Brain pericyte (primary cell): ENCODE data around the gene RBM19.

ENCODE experiments used
- DNase-seq: peaks from one replicate; pipeline ENCODE4 v3.0.0-alpha.2; 2012; ENCODE audit warnings: low read depth, low spot score

Gene RBM19

GRCh38 chr12:113880988-113881962 lies 84.8 kb downstream of the RBM19 start:
- DNase-seq, result no peak

GRCh38 chr12:113880326-113880725 lies 85.8 kb downstream of the RBM19 start:
- no peak for DNase-seq

- no peak for DNase-seq
Observed at GRCh38 chr12:113879658-113880057, 86.5 kb downstream of the RBM19 start.

- DNase-seq, result no peak
Observed at GRCh38 chr12:113877607-113878006, 88.5 kb downstream of the RBM19 start.

- no peak for DNase-seq
Observed at GRCh38 chr12:113876160-113876559, 90.0 kb downstream of the RBM19 start.

- no peak for DNase-seq
Observed at GRCh38 chr12:113875691-113876090, 90.4 kb downstream of the RBM19 start.

- DNase-seq, result peak; percentile 65
Observed at GRCh38 chr12:113874999-113875561, 91.0 kb downstream of the RBM19 start.

- no peak for DNase-seq
Observed at GRCh38 chr12:113874326-113874725, 91.8 kb downstream of the RBM19 start.

GRCh38 chr12:113873740-113874139 lies 92.4 kb downstream of the RBM19 start:
- no peak for DNase-seq

- no peak for DNase-seq
Observed at GRCh38 chr12:113870890-113871289, 95.2 kb downstream of the RBM19 start.

GRCh38 chr12:113870035-113870434 lies 96.1 kb downstream of the RBM19 start:
- DNase-seq, result no peak

- DNase-seq, result no peak
Observed at GRCh38 chr12:113868365-113868764, 97.8 kb downstream of the RBM19 start.

- no peak for DNase-seq
Observed at GRCh38 chr12:113867258-113867657, 98.9 kb downstream of the RBM19 start.

- no peak for DNase-seq
Observed at GRCh38 chr12:113866496-113866895, 99.6 kb downstream of the RBM19 start.

GRCh38 chr12:113863455-113863845 lies 102.7 kb downstream of the RBM19 start:
- DNase-seq, result no peak

GRCh38 chr12:113862590-113863454 lies 103.3 kb downstream of the RBM19 start:
- no peak for DNase-seq

- no peak for DNase-seq
Observed at GRCh38 chr12:113861708-113862312, 104.3 kb downstream of the RBM19 start.

GRCh38 chr12:113860950-113861349 lies 105.2 kb downstream of the RBM19 start:
- DNase-seq, result no peak

- DNase-seq, result no peak
Observed at GRCh38 chr12:113860059-113860820, 105.9 kb downstream of the RBM19 start.

GRCh38 chr12:113858841-113859386 lies 107.2 kb downstream of the RBM19 start:
- DNase-seq, result no peak

GRCh38 chr12:113857371-113857770 lies 108.8 kb downstream of the RBM19 start:
- DNase-seq, result no peak
